GM18502 (cell line): ENCODE measurements around the gene RTN4IP1.
"Not testable (repeated sequence)": the region's sequence is repeated elsewhere in the genome, so short reads cannot be mapped to it uniquely, and the experiment has no call there.

Experiments
- ATAC-seq: cut with Tn5 transposase; IDR thresholded peaks from one replicate; pipeline ENCODE4 v1.9.1; 2021; ENCODE audit warnings: mild to moderate bottlenecking; ENCODE audit not compliant: unreplicated experiment, poor library complexity

The RTN4IP1 gene

GRCh38 chr6:106591111-106591825 is 38.0 kb downstream of the RTN4IP1 start:
- no peak for ATAC-seq

GRCh38 chr6:106588937-106589336 is 40.4 kb downstream of the RTN4IP1 start:
- not testable (repeated sequence) for ATAC-seq

- ATAC-seq = no peak
These were observed 42.4 kb downstream of the RTN4IP1 start for GRCh38 chr6:106586815-106587415.

- no peak for ATAC-seq
These were observed 47.8 kb downstream of the RTN4IP1 start for GRCh38 chr6:106581468-106581867.

GRCh38 chr6:106579281-106579680 is 50.0 kb downstream of the RTN4IP1 start:
- no peak for ATAC-seq

- no peak for ATAC-seq
These were observed 54.4 kb downstream of the RTN4IP1 start for GRCh38 chr6:106574741-106575458.

- ATAC-seq = no peak
These were observed 56.3 kb downstream of the RTN4IP1 start for GRCh38 chr6:106572875-106573585.

GRCh38 chr6:106572436-106572835 is 56.9 kb downstream of the RTN4IP1 start:
- no peak for ATAC-seq

GRCh38 chr6:106569428-106569827 is 59.9 kb downstream of the RTN4IP1 start:
- no peak for ATAC-seq

GRCh38 chr6:106568530-106568929 is 60.8 kb downstream of the RTN4IP1 start:
- ATAC-seq = no peak

- ATAC-seq = no peak
These were observed 64.8 kb downstream of the RTN4IP1 start for GRCh38 chr6:106564476-106564875.

GRCh38 chr6:106563614-106564013 is 65.7 kb downstream of the RTN4IP1 start:
- no peak for ATAC-seq

- ATAC-seq = no peak
These were observed 67.5 kb downstream of the RTN4IP1 start for GRCh38 chr6:106561686-106562405.

- no peak for ATAC-seq
These were observed 68.2 kb downstream of the RTN4IP1 start for GRCh38 chr6:106560996-106561685.

GRCh38 chr6:106559659-106560058 is 69.6 kb downstream of the RTN4IP1 start:
- not testable (repeated sequence) for ATAC-seq

- ATAC-seq = no peak
These were observed 70.9 kb downstream of the RTN4IP1 start for GRCh38 chr6:106558364-106558763.

- no peak for ATAC-seq
These were observed 71.5 kb downstream of the RTN4IP1 start for GRCh38 chr6:106557837-106558236.

GRCh38 chr6:106556368-106556960 is 72.8 kb downstream of the RTN4IP1 start:
- ATAC-seq = no peak

GRCh38 chr6:106555767-106556166 is 73.5 kb downstream of the RTN4IP1 start:
- no peak for ATAC-seq
